ENCODE results near the gene TOGARAM1.

GRCh38 chr14:45072126-45072525 lies 110.1 kb downstream of the TOGARAM1 start:
- TF ChIP-seq ZNF433 (tag by site-specific recombination; IDR thresholded peaks at IDR 0.05; ENCODE audit: low read depth) (no peak), INSM2 (tag by site-specific recombination; IDR thresholded peaks at IDR 0.05) (no peak), ZNF701 (tag by site-specific recombination; IDR thresholded peaks at IDR 0.05) (no peak), ZNF510 (tag by site-specific recombination; IDR thresholded peaks at IDR 0.05; ENCODE audit: insufficient replicate concordance) (no peak), ZNF580 (tag by site-specific recombination; IDR thresholded peaks at IDR 0.05) (no peak)
